Camera-type eye (tissue), 1 donor: Measurements from ENCODE around the gene HORMAD1. TPM values are rescaled to one million over a fixed set of nuclear protein-coding genes. Genes with fewer than 3 reads are reported as not detected.

ENCODE experiments used
- total RNA-seq: library from RNA; depleted of rRNA; stranded (reverse); fragments of >200 nt; gene quantifications from one replicate; pipeline ENCODE4 v1.2.3, GENCODE V29; 2014

Gene HORMAD1
- 1.2 TPM for total RNA-seq

GRCh38 chr1:150720703-150721102, at the start of gene HORMAD1:
Gene HORMAD1, minus strand, starts transcription at chr1:150720895. Its CDS starts 1,390 bp downstream, at chr1:150719505.

GRCh38 chr1:150765296-150765976, 44.7 kb upstream of the HORMAD1 start, which contains the start of gene CTSS:
Gene CTSS, minus strand, starts transcription at chr1:150765778. Its CDS starts 1,015 bp downstream, at chr1:150764763.

GRCh38 chr1:150696995-150697927, 23.4 kb downstream of the HORMAD1 start, which contains the start of gene GOLPH3L:
Gene GOLPH3L, minus strand, starts transcription at chr1:150697154. Its CDS starts 2,316 bp downstream, at chr1:150694838.

Other genes with a start within 250 kb of the HORMAD1 start
- gene TARS2, start 233.5 kb downstream of the HORMAD1 start, total RNA-seq: 24.4 TPM
- 2.1 TPM for gene ECM1, start 212.8 kb downstream of the HORMAD1 start, total RNA-seq
- not detected for gene FALEC, start 205.1 kb downstream of the HORMAD1 start, total RNA-seq
- gene ADAMTSL4, start 171.5 kb downstream of the HORMAD1 start, total RNA-seq: 53.7 TPM
- 189 TPM for gene MCL1, start 141.3 kb downstream of the HORMAD1 start, total RNA-seq
- 112 TPM for gene ENSA, start 91.3 kb downstream of the HORMAD1 start, total RNA-seq
- gene GOLPH3L, start 23.7 kb downstream of the HORMAD1 start, total RNA-seq: 19.2 TPM
- 15.2 TPM for gene CTSS, start 44.9 kb upstream of the HORMAD1 start, total RNA-seq
- gene CTSK, start 87.4 kb upstream of the HORMAD1 start, total RNA-seq: 83.6 TPM
- gene ARNT, start 155.7 kb upstream of the HORMAD1 start, total RNA-seq: 64.4 TPM
- not detected for gene CTXND2, start 166.2 kb upstream of the HORMAD1 start, total RNA-seq
- 73.4 TPM for gene SETDB1, start 205.5 kb upstream of the HORMAD1 start, total RNA-seq